DOHH2 (cell line): ENCODE results near the gene UGT3A1.
"Not testable (repeated sequence)": the region's sequence is repeated elsewhere in the genome, so short reads cannot be mapped to it uniquely, and the experiment has no call there.

Experiments
- H3F3A ChIP-seq: fragments of 200-600 bp; sonication (generic), shearing (Covaris generic); 2 replicates; pipeline ENCODE4 v1.6.0; 2016; ENCODE audit warnings: antibody characterized with exemption, mild to moderate bottlenecking; ENCODE audit not compliant: control insufficient read depth, insufficient read depth
- H3K27ac ChIP-seq: fragments of 200-600 bp; sonication (generic); 2 replicates; pipeline ENCODE4 v1.5.1; 2014; ENCODE audit warnings: low read depth, mild to moderate bottlenecking, low read length, moderate library complexity
- H3K27me3 ChIP-seq: fragments of 200-600 bp; sonication (generic); 2 replicates; pipeline ENCODE4 v1.6.1; 2014; ENCODE audit warnings: mild to moderate bottlenecking, low read length, mixed read lengths; ENCODE audit not compliant: control insufficient read depth
- H3K36me3 ChIP-seq: fragments of 200-600 bp; sonication (generic); 2 replicates; pipeline ENCODE4 v1.6.1; 2014; ENCODE audit warnings: mild to moderate bottlenecking, low read length, moderate library complexity, mixed read lengths; ENCODE audit not compliant: control insufficient read depth
- H3K4me1 ChIP-seq: fragments of 200-600 bp; sonication (generic); 2 replicates; pipeline ENCODE4 v1.6.1; 2014; ENCODE audit warnings: mild to moderate bottlenecking, low read length, mixed read lengths; ENCODE audit not compliant: control insufficient read depth
- H3K4me2 ChIP-seq: fragments of 200-600 bp; sonication (generic); 2 replicates; pipeline ENCODE4 v1.6.0; 2014; ENCODE audit warnings: mild to moderate bottlenecking, low read length, moderate library complexity
- H3K4me3 ChIP-seq: fragments of 200-600 bp; sonication (generic); 2 replicates; pipeline ENCODE4 v1.5.1; 2014; ENCODE audit warnings: mild to moderate bottlenecking, low read length, mixed read lengths
- H3K79me2 ChIP-seq: fragments of 200-600 bp; sonication (generic); 2 replicates; pipeline ENCODE4 v1.6.1; 2014; ENCODE audit warnings: mild to moderate bottlenecking, low read length, mixed read lengths; ENCODE audit not compliant: control insufficient read depth
- H3K9me2 ChIP-seq: fragments of 200-600 bp; sonication (generic); replicated peaks from 2 replicates; pipeline ENCODE4 v1.6.1; 2014; ENCODE audit warnings: mild to moderate bottlenecking, low read length, mixed read lengths; ENCODE audit not compliant: control insufficient read depth
- H3K9me3 ChIP-seq: fragments of 200-600 bp; sonication (generic); 2 replicates; pipeline ENCODE4 v1.6.1; 2014; ENCODE audit warnings: antibody characterized with exemption, low read length, mixed read lengths; ENCODE audit not compliant: control insufficient read depth, insufficient read depth
- H4K20me1 ChIP-seq: fragments of 200-600 bp; sonication (generic); 2 replicates; pipeline ENCODE4 v1.6.0; 2014; ENCODE audit warnings: low read depth, mild to moderate bottlenecking, antibody characterized with exemption, low read length, moderate library complexity; ENCODE audit not compliant: control insufficient read depth, insufficient read depth
- CTCF ChIP-seq: fragments of 200-600 bp; sonication (generic); IDR thresholded peaks from one replicate; pipeline ENCODE4 v1.5.1; 2014; ENCODE audit warnings: antibody characterized with exemption, mild to moderate bottlenecking, low read depth, low read length; ENCODE audit not compliant: poor library complexity, severe bottlenecking
- EZH2phosphoT487 ChIP-seq: fragments of 200-600 bp; sonication (generic); IDR thresholded peaks from 2 replicates; pipeline ENCODE4 v1.6.1; 2017; ENCODE audit warnings: borderline replicate concordance, mild to moderate bottlenecking, antibody characterized with exemption, low read length, moderate library complexity, mixed read lengths

Gene UGT3A1

GRCh38 chr5:35990941-35991611 lies at the start of gene UGT3A1:
TSS of gene UGT3A1 (minus strand) at chr5:35991390. CDS start at chr5:35991240, 150 bp downstream.
- H3F3A ChIP-seq, result no peaks in the 10 kb centered on the region
- H3K9me2 ChIP-seq, result no peaks in the 10 kb centered on the region
- TF ChIP-seq CTCF (no peak), EZH2phosphoT487 (no peak)
- H3K27me3 ChIP-seq, result no peaks in the 10 kb centered on the region
- H3K4me2 ChIP-seq, result no peak within 1 kb of the TSS
- no peaks in the 10 kb centered on the region for H3K9me3 ChIP-seq
- H3K79me2 ChIP-seq, result no peaks in the 10 kb centered on the region
- no peaks in the 10 kb centered on the region for H3K36me3 ChIP-seq
- no peaks in the 10 kb centered on the region for H3K4me1 ChIP-seq
- no peak within 1 kb of the TSS for H3K4me3 ChIP-seq
- no peaks in the 10 kb centered on the region for H4K20me1 ChIP-seq
- H3K27ac ChIP-seq, result no peak within 1 kb of the TSS

GRCh38 chr5:36035696-36036095 lies 44.5 kb upstream of the UGT3A1 start:
- Histone ChIP-seq H3K4me2 (no peak overlapping the region), H3K4me1 (no peaks in the 10 kb centered on the region), H4K20me1 (no peaks in the 10 kb centered on the region), H3K27ac (no peak overlapping the region), H3K9me3 (no peaks in the 10 kb centered on the region), H3K27me3 (no peaks in the 10 kb centered on the region), H3K79me2 (no peaks in the 10 kb centered on the region), H3F3A (no peaks in the 10 kb centered on the region), H3K9me2 (no peaks in the 10 kb centered on the region; the same call in 1 of the 2 replicates), H3K36me3 (no peaks in the 10 kb centered on the region), H3K4me3 (no peak overlapping the region)
- TF ChIP-seq EZH2phosphoT487 (no peak), CTCF (no peak)

GRCh38 chr5:36034536-36035134 lies 43.4 kb upstream of the UGT3A1 start:
- H3K9me2 ChIP-seq, H3F3A ChIP-seq, H3K27ac ChIP-seq, H3K4me1 ChIP-seq, H3K79me2 ChIP-seq, H3K27me3 ChIP-seq, H4K20me1 ChIP-seq, H3K36me3 ChIP-seq, H3K4me3 ChIP-seq, H3K4me2 ChIP-seq, H3K9me3 ChIP-seq: not testable (repeated sequence)

- Histone ChIP-seq H3K4me1 (no peaks in the 10 kb centered on the region), H3K27ac (no peak overlapping the region), H3K4me2 (no peak overlapping the region)
These were observed 42.3 kb upstream of the UGT3A1 start for GRCh38 chr5:36033486-36033885.

More at GRCh38 chr5:36033486-36033885, 42.3 kb upstream of the UGT3A1 start:
- H4K20me1 ChIP-seq, result no peaks in the 10 kb centered on the region
- H3K4me3 ChIP-seq, result no peak overlapping the region
- no peaks in the 10 kb centered on the region for H3K36me3 ChIP-seq
- H3K27me3 ChIP-seq, result no peaks in the 10 kb centered on the region
- H3K9me2 ChIP-seq, result no peaks in the 10 kb centered on the region
- H3K9me3 ChIP-seq, result no peaks in the 10 kb centered on the region
- TF ChIP-seq EZH2phosphoT487, result no peak
- TF ChIP-seq CTCF, result no peak
- H3K79me2 ChIP-seq, result no peaks in the 10 kb centered on the region
- H3F3A ChIP-seq, result no peaks in the 10 kb centered on the region
